GM18505 (cell line): ENCODE data around the gene MON2.
A peak's percentile ranks its signal among the peaks of the same experiment; 100 is the strongest.

Source experiments
- ATAC-seq: cut with Tn5 transposase; IDR thresholded peaks from one replicate; pipeline ENCODE4 v1.9.1; 2021; ENCODE audit not compliant: unreplicated experiment
- POLR2A ChIP-seq: IDR thresholded peaks from 4 replicates; pipeline ENCODE4 v1.6.1; 2011; ENCODE audit warnings: borderline replicate concordance; ENCODE audit not compliant: insufficient read depth, insufficient read length; ENCODE audit errors: extremely low read depth

The MON2 gene

DNA sequence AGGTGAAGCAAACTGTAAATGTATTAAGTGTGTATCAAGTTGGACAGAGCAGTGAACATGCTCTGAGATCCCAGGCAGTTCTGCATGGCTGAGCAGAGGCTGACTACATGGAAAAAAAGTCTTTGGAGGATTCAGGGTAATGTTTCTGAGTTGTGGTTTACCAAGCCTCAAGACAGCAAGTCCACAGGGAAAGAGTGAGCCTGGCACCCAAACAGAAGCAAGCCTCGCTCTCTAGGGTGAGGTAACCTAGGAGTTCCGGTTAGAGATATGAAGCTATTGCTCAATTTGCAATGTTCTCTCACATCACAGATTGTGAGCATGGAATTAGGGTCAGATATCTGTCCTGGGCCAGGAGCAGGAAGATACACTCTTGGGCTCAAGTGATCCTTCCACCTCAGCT lies 158.6 kb downstream of the MON2 start:
- ATAC-seq, result no peak
- no peak for TF ChIP-seq POLR2A

- no peak for TF ChIP-seq POLR2A
- no peak for ATAC-seq
Observed at GRCh38 chr12:62627181-62627580, 160.6 kb downstream of the MON2 start.

DNA sequence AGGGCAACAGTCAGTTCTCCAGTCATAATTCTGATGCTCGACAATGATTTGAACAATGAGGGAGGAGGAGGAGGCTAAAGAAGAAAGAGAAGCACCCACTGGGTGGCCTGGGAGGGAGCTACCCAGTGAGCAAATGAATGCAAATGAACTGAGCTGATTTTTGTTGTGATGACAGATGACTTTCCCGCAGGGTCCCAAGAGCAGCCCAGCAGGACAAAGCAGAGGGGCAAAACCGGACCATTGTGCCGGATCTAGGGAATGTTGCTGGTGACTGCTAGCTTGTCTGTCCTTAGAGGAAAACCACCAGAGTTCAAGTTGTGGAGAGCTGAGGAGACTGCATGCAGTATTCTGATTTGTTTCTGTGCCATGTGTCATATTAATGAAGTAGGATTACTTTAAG lies 162.8 kb downstream of the MON2 start:
- no peak for ATAC-seq
- TF ChIP-seq POLR2A, result no peak

DNA sequence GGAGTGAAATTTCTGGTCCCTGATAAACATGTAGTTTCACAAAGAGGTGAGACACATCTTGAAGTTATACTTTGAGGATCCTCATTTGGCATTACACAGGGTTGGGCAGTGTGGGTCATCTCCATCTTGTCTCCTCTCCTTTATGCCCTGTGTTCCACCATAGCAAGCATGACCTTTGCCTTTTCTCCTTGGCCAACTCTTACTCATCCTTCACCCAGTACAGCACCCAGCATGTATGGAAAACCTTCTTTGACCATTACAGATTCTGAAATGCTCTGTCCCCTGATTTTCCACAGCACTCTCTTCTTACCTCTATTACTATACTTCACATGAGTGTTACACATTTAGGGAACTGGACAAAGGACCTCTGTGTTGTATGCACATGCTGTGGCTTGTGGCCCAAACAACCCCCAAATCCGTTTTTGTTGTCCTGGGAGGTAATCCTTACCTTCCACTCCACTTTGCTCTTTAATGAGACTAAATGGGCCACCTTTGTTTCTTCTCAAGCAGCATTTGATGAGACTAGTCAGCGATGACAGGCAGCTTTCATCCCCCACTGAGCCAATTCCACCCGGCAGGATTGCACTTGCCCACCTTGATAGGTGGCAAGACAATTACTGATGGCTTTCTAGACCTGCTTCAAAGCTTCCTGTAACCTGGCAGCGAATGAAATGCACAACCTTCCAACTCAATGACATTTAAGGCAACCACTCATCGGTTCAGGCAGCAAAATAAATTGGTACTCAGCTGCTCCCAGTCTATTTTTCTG lies 163.5 kb downstream of the MON2 start:
- ATAC-seq, result no peak
- TF ChIP-seq POLR2A, result no peak

GRCh38 chr12:62631471-62632410 lies 165.1 kb downstream of the MON2 start:
- peak; percentile 64 for ATAC-seq
- no peak for TF ChIP-seq POLR2A

GRCh38 chr12:62632411-62632918 lies 165.8 kb downstream of the MON2 start:
- TF ChIP-seq POLR2A, result no peak
- peak; percentile 37 for ATAC-seq

DNA sequence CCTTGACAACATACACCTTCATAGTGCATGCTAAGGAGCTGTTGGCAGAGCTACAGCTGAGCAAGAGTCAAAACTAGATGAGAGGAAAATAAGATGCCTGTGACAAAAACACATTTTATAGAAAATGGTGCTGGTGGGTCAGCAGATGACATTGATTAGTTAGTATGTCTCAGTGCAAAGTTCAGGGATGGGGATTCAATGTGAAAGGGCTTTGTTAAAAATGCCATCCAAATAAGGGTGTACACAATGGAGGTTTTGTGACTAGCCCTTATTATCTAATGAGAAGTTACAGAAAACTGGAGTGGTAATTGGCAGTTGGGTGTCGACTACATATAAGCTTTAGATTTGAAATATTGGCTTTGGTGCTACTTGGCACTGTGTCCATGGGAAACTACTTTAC lies 169.0 kb downstream of the MON2 start:
- TF ChIP-seq POLR2A, result no peak
- no peak for ATAC-seq

- TF ChIP-seq POLR2A, result no peak
- ATAC-seq, result no peak
Observed at GRCh38 chr12:62637679-62638078, 171.1 kb downstream of the MON2 start.

- no peak for TF ChIP-seq POLR2A
- ATAC-seq, result peak; percentile 90
Observed at GRCh38 chr12:62640910-62641448, 174.4 kb downstream of the MON2 start.

GRCh38 chr12:62642486-62642885 lies 175.9 kb downstream of the MON2 start:
- no peak for TF ChIP-seq POLR2A
- no peak for ATAC-seq

GRCh38 chr12:62643486-62643885 lies 176.9 kb downstream of the MON2 start:
- TF ChIP-seq POLR2A, result no peak
- ATAC-seq, result no peak

DNA sequence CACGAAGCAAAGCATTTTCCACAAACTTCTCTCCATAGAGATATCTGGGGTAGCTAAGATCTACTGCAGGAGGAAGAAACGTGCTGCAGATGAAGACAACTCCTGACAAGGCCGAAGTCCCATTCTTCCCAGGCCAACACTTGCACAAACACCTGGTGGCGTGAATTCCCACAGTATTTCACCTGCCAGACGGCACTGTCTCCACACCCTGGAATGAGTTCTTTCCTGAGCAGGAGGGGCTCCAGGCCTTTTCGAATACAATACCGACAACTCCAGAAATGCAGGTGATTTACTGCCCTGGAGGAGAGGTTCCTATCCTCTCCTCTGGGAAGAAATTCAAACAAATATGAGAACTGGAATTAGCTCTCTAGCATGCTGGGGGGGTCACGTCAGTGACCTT lies 179.9 kb downstream of the MON2 start:
- TF ChIP-seq POLR2A, result no peak
- no peak for ATAC-seq

- no peak for ATAC-seq
Observed at GRCh38 chr12:62647586-62647985, 181.0 kb downstream of the MON2 start.

More at GRCh38 chr12:62647586-62647985, 181.0 kb downstream of the MON2 start:
- TF ChIP-seq POLR2A, result no peak
